Ishikawa (cell line): ENCODE data around the gene SH3BP5L.

Source experiments
- CEBPB ChIP-seq: IDR thresholded peaks from 2 replicates; pipeline ENCODE4 v1.6.1; 2012
- CREB1 ChIP-seq: IDR thresholded peaks from 2 replicates; pipeline ENCODE4 v1.6.1; 2012; ENCODE audit warnings: low read depth
- EGR1 ChIP-seq: IDR thresholded peaks from 2 replicates; pipeline ENCODE4 v1.6.1; 2012
- EP300 ChIP-seq: IDR thresholded peaks from 2 replicates; pipeline ENCODE4 v1.6.1; 2012; ENCODE audit warnings: borderline replicate concordance
- FOXM1 ChIP-seq: IDR thresholded peaks from 2 replicates; pipeline ENCODE4 v1.6.1; 2012; ENCODE audit warnings: low read depth, borderline replicate concordance
- NFIC ChIP-seq: IDR thresholded peaks from 2 replicates; pipeline ENCODE4 v1.6.1; 2012
- RAD21 ChIP-seq: IDR thresholded peaks from 2 replicates; pipeline ENCODE4 v1.6.1; 2012; ENCODE audit warnings: low read depth
- TAF1 ChIP-seq: IDR thresholded peaks from 2 replicates; pipeline ENCODE4 v1.6.1; 2012; ENCODE audit warnings: low read depth, mild to moderate bottlenecking
- TCF12 ChIP-seq: IDR thresholded peaks from 2 replicates; pipeline ENCODE4 v1.6.1; 2012; ENCODE audit warnings: low read depth
- TEAD4 ChIP-seq: IDR thresholded peaks from 2 replicates; pipeline ENCODE4 v1.6.1; 2012
- YY1 ChIP-seq: IDR thresholded peaks from 2 replicates; pipeline ENCODE4 v1.6.1; 2012; ENCODE audit warnings: low read depth
- ZBTB7A ChIP-seq: IDR thresholded peaks from 2 replicates; pipeline ENCODE4 v1.6.1; 2012; ENCODE audit warnings: low read depth
- TF ChIP-seq, protein P1 (sequence below): IDR thresholded peaks from 2 replicates; pipeline ENCODE4 v1.6.1; 2012; ENCODE audit warnings: low read depth, mild to moderate bottlenecking
- TF ChIP-seq, protein P2 (sequence below): IDR thresholded peaks from 2 replicates; pipeline ENCODE4 v1.6.1; 2012
- TF ChIP-seq, protein P3 (sequence below): IDR thresholded peaks from 2 replicates; pipeline ENCODE4 v1.6.1; 2012

Gene SH3BP5L

DNA sequence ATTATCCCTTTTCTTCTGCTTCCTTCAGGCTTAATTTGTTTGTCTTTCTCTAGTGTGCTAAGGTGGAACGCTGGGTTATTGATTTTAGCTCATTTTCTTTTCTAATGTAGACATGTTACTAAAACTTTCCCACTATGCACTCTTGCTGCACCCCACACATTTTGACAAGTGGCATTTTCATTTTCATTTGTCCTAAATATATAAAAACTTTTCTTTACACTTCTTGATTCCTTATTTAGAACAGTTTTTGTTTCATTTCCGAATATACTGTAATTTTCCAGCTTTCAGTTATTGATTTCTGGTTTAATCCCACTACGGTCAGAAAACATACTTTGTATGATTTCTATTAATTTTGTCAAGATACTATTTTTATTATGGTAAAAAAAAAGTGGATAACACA, 25.3 kb downstream of the SH3BP5L start:
- TF ChIP-seq CEBPB = no peak

DNA sequence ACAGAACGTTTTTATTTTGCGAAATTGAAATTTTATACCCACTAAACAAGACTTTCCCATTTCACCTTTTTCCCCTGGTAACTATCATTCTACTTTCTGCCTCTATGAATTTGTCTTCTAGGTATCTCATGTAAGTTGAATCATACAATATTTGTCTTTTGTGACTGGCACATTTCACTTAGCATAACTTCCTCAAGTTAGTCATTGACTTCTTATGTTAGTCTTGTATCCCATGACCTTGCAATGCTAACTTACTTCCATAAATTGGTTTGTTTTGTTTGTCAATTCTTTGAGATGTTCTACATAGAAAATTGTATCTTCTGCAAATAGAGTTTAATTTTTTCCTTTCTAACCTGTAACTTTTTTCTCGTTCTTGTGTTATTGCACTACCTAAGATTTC, 26.9 kb downstream of the SH3BP5L start:
- TF ChIP-seq EP300 (no peak), TCF12 (no peak), RAD21 (no peak), YY1 (no peak)
- TF ChIP-seq, protein P1, sequence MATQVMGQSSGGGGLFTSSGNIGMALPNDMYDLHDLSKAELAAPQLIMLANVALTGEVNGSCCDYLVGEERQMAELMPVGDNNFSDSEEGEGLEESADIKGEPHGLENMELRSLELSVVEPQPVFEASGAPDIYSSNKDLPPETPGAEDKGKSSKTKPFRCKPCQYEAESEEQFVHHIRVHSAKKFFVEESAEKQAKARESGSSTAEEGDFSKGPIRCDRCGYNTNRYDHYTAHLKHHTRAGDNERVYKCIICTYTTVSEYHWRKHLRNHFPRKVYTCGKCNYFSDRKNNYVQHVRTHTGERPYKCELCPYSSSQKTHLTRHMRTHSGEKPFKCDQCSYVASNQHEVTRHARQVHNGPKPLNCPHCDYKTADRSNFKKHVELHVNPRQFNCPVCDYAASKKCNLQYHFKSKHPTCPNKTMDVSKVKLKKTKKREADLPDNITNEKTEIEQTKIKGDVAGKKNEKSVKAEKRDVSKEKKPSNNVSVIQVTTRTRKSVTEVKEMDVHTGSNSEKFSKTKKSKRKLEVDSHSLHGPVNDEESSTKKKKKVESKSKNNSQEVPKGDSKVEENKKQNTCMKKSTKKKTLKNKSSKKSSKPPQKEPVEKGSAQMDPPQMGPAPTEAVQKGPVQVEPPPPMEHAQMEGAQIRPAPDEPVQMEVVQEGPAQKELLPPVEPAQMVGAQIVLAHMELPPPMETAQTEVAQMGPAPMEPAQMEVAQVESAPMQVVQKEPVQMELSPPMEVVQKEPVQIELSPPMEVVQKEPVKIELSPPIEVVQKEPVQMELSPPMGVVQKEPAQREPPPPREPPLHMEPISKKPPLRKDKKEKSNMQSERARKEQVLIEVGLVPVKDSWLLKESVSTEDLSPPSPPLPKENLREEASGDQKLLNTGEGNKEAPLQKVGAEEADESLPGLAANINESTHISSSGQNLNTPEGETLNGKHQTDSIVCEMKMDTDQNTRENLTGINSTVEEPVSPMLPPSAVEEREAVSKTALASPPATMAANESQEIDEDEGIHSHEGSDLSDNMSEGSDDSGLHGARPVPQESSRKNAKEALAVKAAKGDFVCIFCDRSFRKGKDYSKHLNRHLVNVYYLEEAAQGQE = no peak

DNA sequence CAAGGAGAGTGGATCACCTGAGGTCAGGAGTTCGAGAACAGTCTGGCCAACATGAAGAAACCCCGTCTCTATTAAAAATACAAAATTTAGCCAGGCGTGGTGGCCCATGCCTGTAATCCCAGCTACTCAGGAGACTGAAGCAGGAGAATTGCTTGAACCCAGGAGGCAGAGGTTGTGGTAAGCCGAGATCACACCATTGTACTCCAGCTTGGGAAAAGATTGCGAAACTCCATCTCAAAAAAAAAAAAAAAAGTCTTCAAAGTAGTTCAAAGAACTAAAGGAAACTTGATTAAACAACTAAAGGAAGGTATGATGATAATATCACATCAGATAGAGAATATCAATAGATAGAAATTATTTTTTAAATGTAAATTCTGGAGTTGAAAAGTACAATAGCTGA, 31.1 kb downstream of the SH3BP5L start:
- TF ChIP-seq CEBPB = peak; percentile 60; the same call in 1 of the 2 replicates

DNA sequence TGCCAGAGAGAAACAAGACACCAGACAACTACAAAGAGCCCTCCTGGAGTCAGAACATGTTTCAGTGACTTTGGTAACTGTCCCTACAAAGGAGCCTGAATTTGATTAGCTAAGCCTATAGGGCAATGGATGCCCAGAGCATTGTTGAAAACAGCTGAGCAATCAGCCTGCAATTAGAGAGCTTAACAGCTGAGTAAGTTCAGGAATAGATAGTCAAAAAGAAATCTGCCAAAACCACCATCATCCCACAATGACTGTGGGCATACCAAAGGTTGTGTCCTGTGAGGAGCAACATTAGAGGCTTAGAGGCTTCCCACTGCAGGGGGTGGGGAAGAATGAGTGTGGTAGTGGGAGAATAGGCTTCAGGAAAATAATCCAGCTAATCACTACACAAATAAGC, 32.1 kb downstream of the SH3BP5L start:
- TF ChIP-seq TCF12 = no peak
- TF ChIP-seq NFIC = no peak
- TF ChIP-seq TAF1 = no peak
- no peak for TF ChIP-seq YY1
- TF ChIP-seq, protein P1 = no peak
- no peak for TF ChIP-seq RAD21
- TF ChIP-seq, protein P2, sequence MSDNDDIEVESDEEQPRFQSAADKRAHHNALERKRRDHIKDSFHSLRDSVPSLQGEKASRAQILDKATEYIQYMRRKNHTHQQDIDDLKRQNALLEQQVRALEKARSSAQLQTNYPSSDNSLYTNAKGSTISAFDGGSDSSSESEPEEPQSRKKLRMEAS = no peak
- TF ChIP-seq EGR1 = no peak
- TF ChIP-seq CEBPB = no peak
- TF ChIP-seq, protein P3, sequence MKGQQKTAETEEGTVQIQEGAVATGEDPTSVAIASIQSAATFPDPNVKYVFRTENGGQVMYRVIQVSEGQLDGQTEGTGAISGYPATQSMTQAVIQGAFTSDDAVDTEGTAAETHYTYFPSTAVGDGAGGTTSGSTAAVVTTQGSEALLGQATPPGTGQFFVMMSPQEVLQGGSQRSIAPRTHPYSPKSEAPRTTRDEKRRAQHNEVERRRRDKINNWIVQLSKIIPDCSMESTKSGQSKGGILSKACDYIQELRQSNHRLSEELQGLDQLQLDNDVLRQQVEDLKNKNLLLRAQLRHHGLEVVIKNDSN = no peak
- TF ChIP-seq TEAD4 = no peak
- TF ChIP-seq ZBTB7A = no peak
- TF ChIP-seq EP300 = no peak
- no peak for TF ChIP-seq FOXM1
- no peak for TF ChIP-seq CREB1

DNA sequence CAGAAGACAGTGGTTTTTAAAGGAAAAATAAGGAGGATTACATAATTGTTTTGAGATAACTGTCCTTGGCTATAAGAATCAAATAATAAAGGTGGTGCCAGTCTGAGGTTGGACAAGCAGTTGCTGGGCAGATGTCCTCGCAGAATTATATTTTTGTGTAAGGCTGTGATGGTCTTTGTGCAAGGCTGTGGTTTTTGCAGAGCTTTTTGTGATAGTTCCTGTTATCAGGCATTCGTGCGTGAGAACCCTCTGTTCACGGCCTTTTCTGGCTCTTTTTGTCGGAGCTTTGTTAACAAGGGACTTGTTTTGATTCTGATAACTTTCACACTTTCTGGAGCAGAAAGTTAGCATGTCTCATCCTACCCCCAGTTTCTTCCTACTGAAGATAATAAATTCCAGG, 33.4 kb downstream of the SH3BP5L start:
- TF ChIP-seq, protein P2 = no peak
- TF ChIP-seq TEAD4 (no peak), FOXM1 (no peak), ZBTB7A (no peak)
- TF ChIP-seq, protein P3 = no peak

DNA sequence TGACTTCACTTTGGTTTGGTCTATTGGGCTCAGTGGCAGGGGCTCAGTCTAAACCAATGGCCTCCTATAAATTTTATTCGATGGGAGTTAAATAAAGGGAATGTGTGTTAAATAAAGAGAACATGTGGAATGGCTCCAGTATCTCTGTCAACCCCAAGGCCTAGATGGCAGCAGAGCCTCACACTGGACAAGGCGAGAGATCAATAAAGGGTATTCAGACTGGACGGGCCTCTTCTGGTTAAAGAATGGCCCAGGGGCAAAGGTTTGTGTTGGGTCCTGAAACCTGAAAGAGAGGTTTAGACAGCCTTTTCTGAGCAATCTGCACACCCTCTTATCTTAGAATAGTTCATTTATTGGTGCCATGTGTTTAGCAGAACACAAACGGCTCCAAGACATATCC, 34.7 kb downstream of the SH3BP5L start:
- no peak for TF ChIP-seq YY1
- TF ChIP-seq, protein P2 = no peak
- TF ChIP-seq TCF12 = no peak
- TF ChIP-seq ZBTB7A = no peak
- TF ChIP-seq, protein P3 = no peak
- no peak for TF ChIP-seq TAF1
- no peak for TF ChIP-seq CREB1
- no peak for TF ChIP-seq NFIC
- TF ChIP-seq EP300 = no peak
- TF ChIP-seq, protein P1 = no peak
- no peak for TF ChIP-seq FOXM1
- TF ChIP-seq RAD21 = no peak
- TF ChIP-seq TEAD4 = no peak
- no peak for TF ChIP-seq EGR1
- TF ChIP-seq CEBPB = no peak
